ENCODE data around the gene ASS1.

GRCh38 chr9:130493476-130493875, 48.7 kb downstream of the ASS1 start:
- TF ChIP-seq CTCF (conservative IDR thresholded peaks at IDR 0.05) = no peak
- no peak for TF ChIP-seq EZH2 (IDR thresholded peaks at IDR 0.05; ENCODE audit: low read depth)

Data from PC-9 (cell line).